ENCODE measurements around the gene UVRAG. TPM values are rescaled to one million over a fixed set of nuclear protein-coding genes. Genes with fewer than 3 reads are reported as not detected.

Gene UVRAG
- polyA plus RNA-seq, 1 donor (not counting 4 experiments of a cell fraction or from before 2014, with no cell fraction given), result 11.9 TPM

GRCh38 chr11:76026281-76026680 lies 211.3 kb downstream of the UVRAG start:
- no peaks in the 10 kb centered on the region for H3K36me3 ChIP-seq (ENCODE audit: control insufficient read depth in 2 of 2, extremely low read depth in 1 of 2, insufficient read depth in 2 of 2, low read length in 2 of 2)

GRCh38 chr11:76026862-76027261 lies 211.9 kb downstream of the UVRAG start:
- FAIRE-seq, result no peak
- dilution Hi-C loops (cut with MboI; ENCODE audit: extremely low pct_ligation_motif_present, low sequenced_read_pairs), result loop anchor here (25.0 kb wide), 1 partner anchor 115 kb away; no protein-coding TSS in a partner anchor

More at GRCh38 chr11:76026281-76026680, 211.3 kb downstream of the UVRAG start:
- H3K27ac ChIP-seq (ENCODE audit: control insufficient read depth, insufficient read depth, low read length), result no peak overlapping the region
- no peak for FAIRE-seq
- peaks cover 15% of the 10 kb centered on the region for H3K4me1 ChIP-seq (ENCODE audit: control insufficient read depth, extremely low read depth, insufficient read depth, low read length)
- H3K27me3 ChIP-seq (ENCODE audit: control insufficient read depth, extremely low read depth, insufficient read depth, low read length), result no peaks in the 10 kb centered on the region
- dilution Hi-C loops (cut with MboI; ENCODE audit: extremely low pct_ligation_motif_present, low sequenced_read_pairs), result loop anchor here (25.0 kb wide), 1 partner anchor 114 kb away; no protein-coding TSS in a partner anchor
- TF ChIP-seq EZH2 (IDR thresholded peaks at IDR 0.05; ENCODE audit: low read length), result no peak
- TF ChIP-seq, protein P1, sequence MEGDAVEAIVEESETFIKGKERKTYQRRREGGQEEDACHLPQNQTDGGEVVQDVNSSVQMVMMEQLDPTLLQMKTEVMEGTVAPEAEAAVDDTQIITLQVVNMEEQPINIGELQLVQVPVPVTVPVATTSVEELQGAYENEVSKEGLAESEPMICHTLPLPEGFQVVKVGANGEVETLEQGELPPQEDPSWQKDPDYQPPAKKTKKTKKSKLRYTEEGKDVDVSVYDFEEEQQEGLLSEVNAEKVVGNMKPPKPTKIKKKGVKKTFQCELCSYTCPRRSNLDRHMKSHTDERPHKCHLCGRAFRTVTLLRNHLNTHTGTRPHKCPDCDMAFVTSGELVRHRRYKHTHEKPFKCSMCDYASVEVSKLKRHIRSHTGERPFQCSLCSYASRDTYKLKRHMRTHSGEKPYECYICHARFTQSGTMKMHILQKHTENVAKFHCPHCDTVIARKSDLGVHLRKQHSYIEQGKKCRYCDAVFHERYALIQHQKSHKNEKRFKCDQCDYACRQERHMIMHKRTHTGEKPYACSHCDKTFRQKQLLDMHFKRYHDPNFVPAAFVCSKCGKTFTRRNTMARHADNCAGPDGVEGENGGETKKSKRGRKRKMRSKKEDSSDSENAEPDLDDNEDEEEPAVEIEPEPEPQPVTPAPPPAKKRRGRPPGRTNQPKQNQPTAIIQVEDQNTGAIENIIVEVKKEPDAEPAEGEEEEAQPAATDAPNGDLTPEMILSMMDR (optimal IDR thresholded peaks at IDR 0.05 in 1 of 3, IDR thresholded peaks at IDR 0.05 in 1 of 3, conservative IDR thresholded peaks at IDR 0.05 in 1 of 3; ENCODE audit: extremely low read depth in 1 of 3, insufficient read depth in 2 of 3, low read length in 3 of 3), result no peak
- H2AFZ ChIP-seq (ENCODE audit: control insufficient read depth, low read length), result no peak overlapping the region
- DNase-seq (ENCODE audit: low read depth, low spot score), result no peak
- H3K79me2 ChIP-seq (ENCODE audit: control insufficient read depth, insufficient read depth, low read length), result no peaks in the 10 kb centered on the region
- H3K9me3 ChIP-seq (ENCODE audit: control insufficient read depth, low read depth, low read length), result no peaks in the 10 kb centered on the region
- H3K4me2 ChIP-seq (ENCODE audit: control insufficient read depth, extremely low read depth, insufficient read depth, low read depth, low read length), result no peak overlapping the region
- H4K20me1 ChIP-seq (ENCODE audit: control insufficient read depth, extremely low read depth, insufficient read depth, low read length), result no peaks in the 10 kb centered on the region
- no peak overlapping the region for H3K9ac ChIP-seq (ENCODE audit: control insufficient read depth, extremely low read depth, insufficient read depth, low read length)
- H3K9me1 ChIP-seq (ENCODE audit: control insufficient read depth, extremely low read depth, insufficient read depth, low read length), result no peaks in the 10 kb centered on the region
- H3K4me3 ChIP-seq (ENCODE audit: control insufficient read depth in 2 of 3, extremely low read depth in 1 of 3, insufficient read depth in 2 of 3, low read depth in 1 of 3, low read length in 3 of 3), result no peak overlapping the region

More at GRCh38 chr11:76026862-76027261, 211.9 kb downstream of the UVRAG start:
- Histone ChIP-seq H3K4me1 (ENCODE audit: control insufficient read depth, extremely low read depth, insufficient read depth, low read length) (peaks cover 15% of the 10 kb centered on the region), H2AFZ (ENCODE audit: control insufficient read depth, low read length) (no peak overlapping the region), H3K79me2 (ENCODE audit: control insufficient read depth, insufficient read depth, low read length) (no peaks in the 10 kb centered on the region), H4K20me1 (ENCODE audit: control insufficient read depth, extremely low read depth, insufficient read depth, low read length) (no peaks in the 10 kb centered on the region), H3K4me2 (ENCODE audit: control insufficient read depth, extremely low read depth, insufficient read depth, low read depth, low read length) (no peak overlapping the region), H3K27me3 (ENCODE audit: control insufficient read depth, extremely low read depth, insufficient read depth, low read length) (no peaks in the 10 kb centered on the region), H3K9me1 (ENCODE audit: control insufficient read depth, extremely low read depth, insufficient read depth, low read length) (no peaks in the 10 kb centered on the region), H3K4me3 (ENCODE audit: control insufficient read depth in 2 of 3, extremely low read depth in 1 of 3, insufficient read depth in 2 of 3, low read depth in 1 of 3, low read length in 3 of 3) (no peak overlapping the region), H3K27ac (ENCODE audit: control insufficient read depth, insufficient read depth, low read length) (no peak overlapping the region), H3K36me3 (ENCODE audit: control insufficient read depth in 2 of 2, extremely low read depth in 1 of 2, insufficient read depth in 2 of 2, low read length in 2 of 2) (no peaks in the 10 kb centered on the region), H3K9me3 (ENCODE audit: control insufficient read depth, low read depth, low read length) (no peaks in the 10 kb centered on the region), H3K9ac (ENCODE audit: control insufficient read depth, extremely low read depth, insufficient read depth, low read length) (no peak overlapping the region)
- DNase-seq (ENCODE audit: low read depth, low spot score), result no peak
- TF ChIP-seq, protein P1 (optimal IDR thresholded peaks at IDR 0.05 in 1 of 3, IDR thresholded peaks at IDR 0.05 in 1 of 3, conservative IDR thresholded peaks at IDR 0.05 in 1 of 3; ENCODE audit: extremely low read depth in 1 of 3, insufficient read depth in 2 of 3, low read length in 3 of 3), result no peak
- no peak for TF ChIP-seq EZH2 (IDR thresholded peaks at IDR 0.05; ENCODE audit: low read length)
